D721Med (cell line): ENCODE data around the gene UACA.

Source experiments
- DNase-seq: peaks from one replicate; pipeline ENCODE4 v3.0.0; 2011; ENCODE audit warnings: low spot score; ENCODE audit not compliant: insufficient read length
- FAIRE-seq: peaks from 2 replicates; lab custom pipeline; 2011; peaks lifted over from hg19 to GRCh38; lab: Jason Lieb, UNC
- TF ChIP-seq, protein P1 (sequence below): IDR thresholded peaks from 2 replicates; pipeline ENCODE4 v1.5.1; 2012; ENCODE audit warnings: mild to moderate bottlenecking, control low read depth; ENCODE audit not compliant: insufficient read depth; ENCODE audit errors: missing control alignments

UACA gene

GRCh38 chr15:70643106-70643782 lies 120.1 kb downstream of the UACA start:
- TF ChIP-seq, protein P1, sequence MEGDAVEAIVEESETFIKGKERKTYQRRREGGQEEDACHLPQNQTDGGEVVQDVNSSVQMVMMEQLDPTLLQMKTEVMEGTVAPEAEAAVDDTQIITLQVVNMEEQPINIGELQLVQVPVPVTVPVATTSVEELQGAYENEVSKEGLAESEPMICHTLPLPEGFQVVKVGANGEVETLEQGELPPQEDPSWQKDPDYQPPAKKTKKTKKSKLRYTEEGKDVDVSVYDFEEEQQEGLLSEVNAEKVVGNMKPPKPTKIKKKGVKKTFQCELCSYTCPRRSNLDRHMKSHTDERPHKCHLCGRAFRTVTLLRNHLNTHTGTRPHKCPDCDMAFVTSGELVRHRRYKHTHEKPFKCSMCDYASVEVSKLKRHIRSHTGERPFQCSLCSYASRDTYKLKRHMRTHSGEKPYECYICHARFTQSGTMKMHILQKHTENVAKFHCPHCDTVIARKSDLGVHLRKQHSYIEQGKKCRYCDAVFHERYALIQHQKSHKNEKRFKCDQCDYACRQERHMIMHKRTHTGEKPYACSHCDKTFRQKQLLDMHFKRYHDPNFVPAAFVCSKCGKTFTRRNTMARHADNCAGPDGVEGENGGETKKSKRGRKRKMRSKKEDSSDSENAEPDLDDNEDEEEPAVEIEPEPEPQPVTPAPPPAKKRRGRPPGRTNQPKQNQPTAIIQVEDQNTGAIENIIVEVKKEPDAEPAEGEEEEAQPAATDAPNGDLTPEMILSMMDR, result no peak
- FAIRE-seq (no peak), DNase-seq (no peak)

- DNase-seq, result no peak
- TF ChIP-seq, protein P1, result peak; percentile 29
- FAIRE-seq, result no peak
Observed at GRCh38 chr15:70636540-70637165, 126.7 kb downstream of the UACA start.

DNA sequence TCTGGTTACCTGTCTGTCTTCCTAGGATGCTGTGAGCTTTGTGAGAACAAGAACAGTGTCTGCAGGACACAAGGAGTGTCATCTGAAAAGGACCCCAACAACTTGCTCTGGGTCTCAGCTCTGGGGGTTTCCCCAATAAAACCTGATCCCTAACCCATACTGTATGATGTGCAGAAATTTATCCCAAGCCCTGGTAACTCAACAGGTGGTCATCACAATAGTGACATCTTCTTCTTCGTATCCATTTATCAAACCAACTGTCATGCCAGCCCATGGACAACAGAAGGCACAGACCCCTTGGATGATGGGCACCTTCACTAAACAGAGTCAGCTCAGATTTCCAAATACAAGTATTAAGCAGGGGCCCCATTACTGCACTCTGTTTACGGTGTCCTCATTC lies 127.5 kb downstream of the UACA start:
- TF ChIP-seq, protein P1, result no peak
- FAIRE-seq (no peak), DNase-seq (no peak)

- no peak for FAIRE-seq
Observed at GRCh38 chr15:70633991-70634390, 129.4 kb downstream of the UACA start.

GRCh38 chr15:70633103-70633831 lies 130.1 kb downstream of the UACA start:
- DNase-seq (no peak), FAIRE-seq (no peak)
- TF ChIP-seq, protein P1, result no peak

More at GRCh38 chr15:70633991-70634390, 129.4 kb downstream of the UACA start:
- TF ChIP-seq, protein P1, result no peak
- DNase-seq, result no peak

GRCh38 chr15:70632491-70633102 lies 130.8 kb downstream of the UACA start:
- TF ChIP-seq, protein P1, result no peak

More at GRCh38 chr15:70632491-70633102, 130.8 kb downstream of the UACA start:
- no peak for FAIRE-seq
- DNase-seq, result no peak
